Loucy (cell line): ENCODE results near the gene PPP1R1C.

Experiments used
- CTCF ChIP-seq: fragments of 200-600 bp; sonication (generic); conservative IDR thresholded peaks from 2 replicates; pipeline ENCODE4 v1.5.1; 2014; ENCODE audit warnings: mild to moderate bottlenecking, antibody characterized with exemption, low read length
- EZH2phosphoT487 ChIP-seq: fragments of 200-600 bp; IDR thresholded peaks from 2 replicates; pipeline ENCODE4 v1.6.1; 2018; ENCODE audit warnings: antibody characterized with exemption, mild to moderate bottlenecking, moderate library complexity, borderline replicate concordance

- TF ChIP-seq CTCF: no peak
- no peak for TF ChIP-seq EZH2phosphoT487
Observed at GRCh38 chr2:181937473-181937872, 48.2 kb upstream of the PPP1R1C start.
